Ishikawa (cell line): Measurements from ENCODE around the gene TES.

Experiments used
- CEBPB ChIP-seq: IDR thresholded peaks from 2 replicates; pipeline ENCODE4 v1.6.1; 2012
- CREB1 ChIP-seq: IDR thresholded peaks from 2 replicates; pipeline ENCODE4 v1.6.1; 2012; ENCODE audit warnings: low read depth
- EGR1 ChIP-seq: IDR thresholded peaks from 2 replicates; pipeline ENCODE4 v1.6.1; 2012
- EP300 ChIP-seq: IDR thresholded peaks from 2 replicates; pipeline ENCODE4 v1.6.1; 2012; ENCODE audit warnings: borderline replicate concordance
- FOXM1 ChIP-seq: IDR thresholded peaks from 2 replicates; pipeline ENCODE4 v1.6.1; 2012; ENCODE audit warnings: low read depth, borderline replicate concordance
- NFIC ChIP-seq: IDR thresholded peaks from 2 replicates; pipeline ENCODE4 v1.6.1; 2012
- RAD21 ChIP-seq: IDR thresholded peaks from 2 replicates; pipeline ENCODE4 v1.6.1; 2012; ENCODE audit warnings: low read depth
- TAF1 ChIP-seq: IDR thresholded peaks from 2 replicates; pipeline ENCODE4 v1.6.1; 2012; ENCODE audit warnings: low read depth, mild to moderate bottlenecking
- TCF12 ChIP-seq: IDR thresholded peaks from 2 replicates; pipeline ENCODE4 v1.6.1; 2012; ENCODE audit warnings: low read depth
- TEAD4 ChIP-seq: IDR thresholded peaks from 2 replicates; pipeline ENCODE4 v1.6.1; 2012
- YY1 ChIP-seq: IDR thresholded peaks from 2 replicates; pipeline ENCODE4 v1.6.1; 2012; ENCODE audit warnings: low read depth
- ZBTB7A ChIP-seq: IDR thresholded peaks from 2 replicates; pipeline ENCODE4 v1.6.1; 2012; ENCODE audit warnings: low read depth
- TF ChIP-seq, protein P1 (sequence below): IDR thresholded peaks from 2 replicates; pipeline ENCODE4 v1.6.1; 2012
- TF ChIP-seq, protein P2 (sequence below): IDR thresholded peaks from 2 replicates; pipeline ENCODE4 v1.6.1; 2012; ENCODE audit warnings: low read depth, mild to moderate bottlenecking
- TF ChIP-seq, protein P3 (sequence below): IDR thresholded peaks from 2 replicates; pipeline ENCODE4 v1.6.1; 2012

TES gene

DNA sequence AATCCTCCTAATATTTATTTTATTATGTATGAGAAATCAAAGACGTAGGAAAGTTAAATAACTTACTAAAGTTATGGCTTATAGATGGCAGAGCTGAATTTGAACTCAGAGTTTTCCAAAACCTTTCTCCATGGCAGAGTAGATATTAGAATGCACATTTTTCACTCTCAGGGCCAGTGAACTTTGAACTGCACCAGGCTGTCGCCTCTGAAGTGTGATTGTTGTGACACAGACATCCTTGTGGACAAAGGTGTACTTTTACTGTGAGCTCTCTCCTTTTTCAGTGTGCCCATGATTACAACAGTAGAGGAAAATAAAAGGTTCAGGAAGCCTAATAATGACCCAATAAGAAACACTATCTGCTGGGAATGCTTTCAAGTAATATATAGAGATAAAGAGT is 29.1 kb downstream of the TES start:
- no peak for TF ChIP-seq FOXM1
- TF ChIP-seq, protein P1, sequence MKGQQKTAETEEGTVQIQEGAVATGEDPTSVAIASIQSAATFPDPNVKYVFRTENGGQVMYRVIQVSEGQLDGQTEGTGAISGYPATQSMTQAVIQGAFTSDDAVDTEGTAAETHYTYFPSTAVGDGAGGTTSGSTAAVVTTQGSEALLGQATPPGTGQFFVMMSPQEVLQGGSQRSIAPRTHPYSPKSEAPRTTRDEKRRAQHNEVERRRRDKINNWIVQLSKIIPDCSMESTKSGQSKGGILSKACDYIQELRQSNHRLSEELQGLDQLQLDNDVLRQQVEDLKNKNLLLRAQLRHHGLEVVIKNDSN, result no peak
- no peak for TF ChIP-seq EP300
- no peak for TF ChIP-seq TAF1
- TF ChIP-seq, protein P2, sequence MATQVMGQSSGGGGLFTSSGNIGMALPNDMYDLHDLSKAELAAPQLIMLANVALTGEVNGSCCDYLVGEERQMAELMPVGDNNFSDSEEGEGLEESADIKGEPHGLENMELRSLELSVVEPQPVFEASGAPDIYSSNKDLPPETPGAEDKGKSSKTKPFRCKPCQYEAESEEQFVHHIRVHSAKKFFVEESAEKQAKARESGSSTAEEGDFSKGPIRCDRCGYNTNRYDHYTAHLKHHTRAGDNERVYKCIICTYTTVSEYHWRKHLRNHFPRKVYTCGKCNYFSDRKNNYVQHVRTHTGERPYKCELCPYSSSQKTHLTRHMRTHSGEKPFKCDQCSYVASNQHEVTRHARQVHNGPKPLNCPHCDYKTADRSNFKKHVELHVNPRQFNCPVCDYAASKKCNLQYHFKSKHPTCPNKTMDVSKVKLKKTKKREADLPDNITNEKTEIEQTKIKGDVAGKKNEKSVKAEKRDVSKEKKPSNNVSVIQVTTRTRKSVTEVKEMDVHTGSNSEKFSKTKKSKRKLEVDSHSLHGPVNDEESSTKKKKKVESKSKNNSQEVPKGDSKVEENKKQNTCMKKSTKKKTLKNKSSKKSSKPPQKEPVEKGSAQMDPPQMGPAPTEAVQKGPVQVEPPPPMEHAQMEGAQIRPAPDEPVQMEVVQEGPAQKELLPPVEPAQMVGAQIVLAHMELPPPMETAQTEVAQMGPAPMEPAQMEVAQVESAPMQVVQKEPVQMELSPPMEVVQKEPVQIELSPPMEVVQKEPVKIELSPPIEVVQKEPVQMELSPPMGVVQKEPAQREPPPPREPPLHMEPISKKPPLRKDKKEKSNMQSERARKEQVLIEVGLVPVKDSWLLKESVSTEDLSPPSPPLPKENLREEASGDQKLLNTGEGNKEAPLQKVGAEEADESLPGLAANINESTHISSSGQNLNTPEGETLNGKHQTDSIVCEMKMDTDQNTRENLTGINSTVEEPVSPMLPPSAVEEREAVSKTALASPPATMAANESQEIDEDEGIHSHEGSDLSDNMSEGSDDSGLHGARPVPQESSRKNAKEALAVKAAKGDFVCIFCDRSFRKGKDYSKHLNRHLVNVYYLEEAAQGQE, result no peak
- no peak for TF ChIP-seq CEBPB
- TF ChIP-seq TCF12, result no peak
- TF ChIP-seq, protein P3, sequence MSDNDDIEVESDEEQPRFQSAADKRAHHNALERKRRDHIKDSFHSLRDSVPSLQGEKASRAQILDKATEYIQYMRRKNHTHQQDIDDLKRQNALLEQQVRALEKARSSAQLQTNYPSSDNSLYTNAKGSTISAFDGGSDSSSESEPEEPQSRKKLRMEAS, result no peak
- no peak for TF ChIP-seq TEAD4

DNA sequence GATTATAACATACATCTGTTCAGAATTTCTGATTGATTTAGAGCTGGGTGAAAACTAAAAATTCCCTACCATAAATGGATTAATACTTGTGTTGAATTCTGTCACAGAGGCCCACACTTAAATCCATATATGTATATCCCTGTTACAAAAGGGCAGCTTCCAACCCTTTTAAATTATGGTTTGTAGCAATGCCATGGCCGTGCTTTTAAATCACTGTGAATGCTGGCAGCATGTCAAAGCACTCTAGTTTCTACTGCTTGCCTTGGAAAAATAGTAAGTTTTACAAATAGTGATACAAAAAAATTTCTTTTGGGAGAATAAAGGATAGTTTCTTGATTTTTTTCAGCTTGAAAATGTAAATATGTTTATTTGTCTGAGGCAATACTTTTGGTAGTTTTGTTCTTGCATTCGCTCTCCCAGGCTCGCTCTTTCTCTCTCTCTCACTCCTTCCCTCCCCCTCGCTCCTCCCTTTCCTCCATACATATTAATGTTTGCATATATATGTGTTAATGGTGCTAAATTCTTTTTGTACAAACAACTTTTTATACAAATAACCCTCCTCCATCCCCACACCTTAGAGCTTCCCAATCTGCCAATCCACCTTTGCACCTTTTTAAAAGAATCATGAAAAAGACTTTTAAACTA is 29.8 kb downstream of the TES start:
- TF ChIP-seq EP300 (no peak), CEBPB (no peak), NFIC (no peak), RAD21 (no peak), FOXM1 (no peak), CREB1 (no peak), TEAD4 (no peak), YY1 (no peak), ZBTB7A (no peak), TAF1 (no peak), TCF12 (no peak)
- TF ChIP-seq, protein P2, result no peak
- TF ChIP-seq, protein P3, result no peak
- TF ChIP-seq, protein P1, result no peak

DNA sequence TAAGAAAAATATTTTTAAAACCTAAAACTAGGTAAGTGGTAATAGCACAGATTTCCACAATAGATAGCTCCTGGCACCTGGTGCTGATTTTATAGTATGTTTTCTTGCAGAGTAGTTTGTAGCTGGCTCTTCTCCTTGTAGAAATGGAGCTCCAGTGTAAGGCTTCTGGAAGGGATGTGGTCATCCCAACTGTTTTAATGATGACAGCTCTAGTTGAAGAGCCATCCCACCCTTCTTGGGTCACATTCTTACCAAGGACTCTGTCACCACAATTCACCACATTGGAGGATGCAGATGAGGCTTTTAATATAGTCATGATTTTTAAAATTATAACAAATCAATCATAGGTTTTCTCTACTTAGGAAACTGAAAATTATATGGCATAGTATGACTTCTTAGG is 31.0 kb downstream of the TES start:
- TF ChIP-seq EGR1 (no peak), NFIC (no peak), TCF12 (no peak), CREB1 (no peak), YY1 (no peak), TEAD4 (no peak), CEBPB (no peak), RAD21 (no peak), TAF1 (no peak), ZBTB7A (no peak), FOXM1 (no peak), EP300 (no peak)
- TF ChIP-seq, protein P3, result no peak
- TF ChIP-seq, protein P2, result no peak
- TF ChIP-seq, protein P1, result no peak

DNA sequence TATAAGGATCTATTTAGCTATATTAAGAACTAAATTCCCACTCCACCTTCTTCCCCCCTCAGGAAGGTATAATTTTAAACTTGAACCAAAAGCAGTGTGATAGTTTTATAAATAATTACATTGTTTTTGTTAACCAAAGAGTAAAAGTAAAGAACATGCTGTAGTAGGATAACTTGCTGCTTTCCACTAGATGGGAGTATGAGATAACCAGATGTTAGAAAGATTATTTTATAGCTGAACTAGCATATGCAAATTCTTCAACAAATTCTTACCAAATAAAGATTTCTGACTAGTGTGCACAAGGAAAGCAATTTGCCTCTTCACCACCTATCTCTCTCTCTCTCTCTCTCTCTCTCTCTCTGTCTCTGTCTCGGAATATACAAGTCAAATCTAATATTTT is 31.8 kb downstream of the TES start:
- no peak for TF ChIP-seq RAD21
- TF ChIP-seq FOXM1, result no peak
- TF ChIP-seq NFIC, result no peak
- no peak for TF ChIP-seq EGR1
